ENCODE data around the gene PRKAR1B.

The PRKAR1B gene

DNA sequence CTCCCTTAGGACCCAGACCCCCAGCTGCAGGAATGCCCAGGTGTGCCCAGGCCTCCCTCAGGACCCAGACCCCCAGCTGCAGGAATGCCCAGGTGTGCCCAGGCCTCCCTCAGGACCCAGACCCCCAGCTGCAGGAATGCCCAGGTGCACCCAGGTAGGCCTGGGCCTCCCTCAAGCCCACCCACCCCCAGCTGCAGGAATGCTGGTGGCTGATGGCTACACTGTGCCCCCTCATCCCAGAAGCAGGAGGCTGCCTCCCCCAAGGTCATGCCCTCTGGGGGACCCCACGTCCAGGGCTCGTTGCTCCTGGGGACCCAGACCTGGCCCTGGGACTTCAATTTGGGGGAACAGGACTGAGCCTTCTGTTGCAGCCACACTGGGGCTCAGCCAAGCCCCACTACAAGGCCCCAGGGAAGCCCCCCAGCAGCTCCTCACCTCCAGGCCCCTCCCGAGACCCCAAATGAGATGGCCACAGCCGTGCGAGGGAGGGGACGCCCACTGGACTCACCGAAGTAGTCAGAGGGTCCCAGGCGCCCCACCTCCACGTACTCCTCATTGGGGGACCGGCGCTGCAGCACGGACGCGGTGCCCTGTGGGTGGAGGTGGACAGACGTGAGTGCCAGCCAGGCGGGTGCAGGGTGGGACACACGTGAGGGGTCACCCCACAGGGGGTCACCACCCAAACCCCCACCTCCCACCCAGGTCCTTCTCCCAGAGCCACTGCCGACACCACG, 176.0 kb downstream of the PRKAR1B start:
- H3K9me3 ChIP-seq (ENCODE audit: insufficient read depth, low read depth, low read length) = peaks cover 3% of the 10 kb centered on the region; the same call in 1 of the 2 replicates
- H3K36me3 ChIP-seq (ENCODE audit: insufficient read depth, low read length) = no peaks in the 10 kb centered on the region
- no peak for TF ChIP-seq EZH2phosphoT487 (IDR thresholded peaks at IDR 0.05; ENCODE audit: borderline replicate concordance)
- TF ChIP-seq, protein P1, sequence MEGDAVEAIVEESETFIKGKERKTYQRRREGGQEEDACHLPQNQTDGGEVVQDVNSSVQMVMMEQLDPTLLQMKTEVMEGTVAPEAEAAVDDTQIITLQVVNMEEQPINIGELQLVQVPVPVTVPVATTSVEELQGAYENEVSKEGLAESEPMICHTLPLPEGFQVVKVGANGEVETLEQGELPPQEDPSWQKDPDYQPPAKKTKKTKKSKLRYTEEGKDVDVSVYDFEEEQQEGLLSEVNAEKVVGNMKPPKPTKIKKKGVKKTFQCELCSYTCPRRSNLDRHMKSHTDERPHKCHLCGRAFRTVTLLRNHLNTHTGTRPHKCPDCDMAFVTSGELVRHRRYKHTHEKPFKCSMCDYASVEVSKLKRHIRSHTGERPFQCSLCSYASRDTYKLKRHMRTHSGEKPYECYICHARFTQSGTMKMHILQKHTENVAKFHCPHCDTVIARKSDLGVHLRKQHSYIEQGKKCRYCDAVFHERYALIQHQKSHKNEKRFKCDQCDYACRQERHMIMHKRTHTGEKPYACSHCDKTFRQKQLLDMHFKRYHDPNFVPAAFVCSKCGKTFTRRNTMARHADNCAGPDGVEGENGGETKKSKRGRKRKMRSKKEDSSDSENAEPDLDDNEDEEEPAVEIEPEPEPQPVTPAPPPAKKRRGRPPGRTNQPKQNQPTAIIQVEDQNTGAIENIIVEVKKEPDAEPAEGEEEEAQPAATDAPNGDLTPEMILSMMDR (conservative IDR thresholded peaks at IDR 0.05; ENCODE audit: low read length) = no peak
- no peaks in the 10 kb centered on the region for H3K9me2 ChIP-seq (replicated peaks; ENCODE audit: low read depth, low read length)
- no peaks in the 10 kb centered on the region for H3K27me3 ChIP-seq (ENCODE audit: insufficient read depth, low read length, poor library complexity, severe bottlenecking)
- no peak overlapping the region for H3K4me2 ChIP-seq (ENCODE audit: low read depth, low read length, poor library complexity, severe bottlenecking)
- no peak overlapping the region for H3K4me3 ChIP-seq (ENCODE audit: low read length, poor library complexity, severe bottlenecking)
- no peaks in the 10 kb centered on the region for H3K4me1 ChIP-seq (ENCODE audit: insufficient read depth, low read length, poor library complexity, severe bottlenecking)
- no peaks in the 10 kb centered on the region for H3F3A ChIP-seq (ENCODE audit: low read depth)
- H2AFZ ChIP-seq (ENCODE audit: low read length) = no peak overlapping the region
- no peaks in the 10 kb centered on the region for H4K20me1 ChIP-seq (ENCODE audit: insufficient read depth, low read length, poor library complexity, severe bottlenecking)
- H3K9ac ChIP-seq (ENCODE audit: low read depth, low read length, poor library complexity, severe bottlenecking) = no peak overlapping the region
- H3K79me2 ChIP-seq (ENCODE audit: insufficient read depth, low read length) = no peaks in the 10 kb centered on the region

DNA sequence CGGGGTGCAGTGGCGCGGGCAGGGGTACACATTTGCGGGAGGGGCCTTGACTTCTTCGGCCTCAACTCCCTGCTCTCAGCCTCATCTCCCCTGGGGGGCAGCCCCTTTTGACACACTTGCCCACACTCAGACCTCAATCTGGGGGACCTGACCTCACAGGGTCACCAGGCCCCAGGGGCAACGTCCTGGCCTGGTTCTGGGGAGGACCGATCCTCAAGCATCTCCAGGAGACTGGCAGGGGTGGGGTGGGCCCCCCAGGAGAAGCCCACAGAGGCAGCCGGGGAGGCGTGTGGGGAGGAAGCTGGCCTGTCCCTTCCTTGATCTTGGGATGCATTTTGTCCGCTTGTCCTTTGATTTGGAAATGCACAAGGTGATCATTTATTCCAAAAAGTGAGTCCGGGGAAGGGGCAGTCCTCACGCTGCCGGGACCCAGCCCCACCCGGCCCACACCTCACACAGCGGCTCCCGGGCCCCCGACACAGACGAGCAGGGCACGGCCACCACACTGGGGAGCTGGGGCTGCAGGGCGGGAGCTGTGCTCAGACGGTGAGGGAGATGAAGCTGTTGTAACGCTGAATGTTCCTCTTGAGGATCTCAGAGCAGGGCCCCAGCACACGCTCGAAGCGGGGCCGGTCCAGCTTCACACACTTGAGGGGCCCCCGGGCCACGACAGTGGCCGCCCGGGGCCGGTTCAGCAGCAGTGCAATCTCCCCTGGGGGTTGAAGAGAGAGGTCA, 177.0 kb downstream of the PRKAR1B start:
- Histone ChIP-seq H3K36me3 (ENCODE audit: insufficient read depth, low read length) (no peaks in the 10 kb centered on the region), H2AFZ (ENCODE audit: low read length) (no peak overlapping the region), H3K27me3 (ENCODE audit: insufficient read depth, low read length, poor library complexity, severe bottlenecking) (no peaks in the 10 kb centered on the region), H3K9ac (ENCODE audit: low read depth, low read length, poor library complexity, severe bottlenecking) (no peak overlapping the region), H3K4me2 (ENCODE audit: low read depth, low read length, poor library complexity, severe bottlenecking) (no peak overlapping the region), H3K79me2 (ENCODE audit: insufficient read depth, low read length) (no peaks in the 10 kb centered on the region), H3K9me3 (ENCODE audit: insufficient read depth, low read depth, low read length) (peaks cover 3% of the 10 kb centered on the region; the same call in 1 of the 2 replicates), H3F3A (ENCODE audit: low read depth) (no peaks in the 10 kb centered on the region), H4K20me1 (ENCODE audit: insufficient read depth, low read length, poor library complexity, severe bottlenecking) (no peaks in the 10 kb centered on the region), H3K4me3 (ENCODE audit: low read length, poor library complexity, severe bottlenecking) (no peak overlapping the region), H3K9me2 (replicated peaks; ENCODE audit: low read depth, low read length) (no peaks in the 10 kb centered on the region), H3K4me1 (ENCODE audit: insufficient read depth, low read length, poor library complexity, severe bottlenecking) (no peaks in the 10 kb centered on the region)
- no peak for TF ChIP-seq EZH2phosphoT487 (IDR thresholded peaks at IDR 0.05; ENCODE audit: borderline replicate concordance)
- TF ChIP-seq, protein P1 (conservative IDR thresholded peaks at IDR 0.05; ENCODE audit: low read length) = no peak

DNA sequence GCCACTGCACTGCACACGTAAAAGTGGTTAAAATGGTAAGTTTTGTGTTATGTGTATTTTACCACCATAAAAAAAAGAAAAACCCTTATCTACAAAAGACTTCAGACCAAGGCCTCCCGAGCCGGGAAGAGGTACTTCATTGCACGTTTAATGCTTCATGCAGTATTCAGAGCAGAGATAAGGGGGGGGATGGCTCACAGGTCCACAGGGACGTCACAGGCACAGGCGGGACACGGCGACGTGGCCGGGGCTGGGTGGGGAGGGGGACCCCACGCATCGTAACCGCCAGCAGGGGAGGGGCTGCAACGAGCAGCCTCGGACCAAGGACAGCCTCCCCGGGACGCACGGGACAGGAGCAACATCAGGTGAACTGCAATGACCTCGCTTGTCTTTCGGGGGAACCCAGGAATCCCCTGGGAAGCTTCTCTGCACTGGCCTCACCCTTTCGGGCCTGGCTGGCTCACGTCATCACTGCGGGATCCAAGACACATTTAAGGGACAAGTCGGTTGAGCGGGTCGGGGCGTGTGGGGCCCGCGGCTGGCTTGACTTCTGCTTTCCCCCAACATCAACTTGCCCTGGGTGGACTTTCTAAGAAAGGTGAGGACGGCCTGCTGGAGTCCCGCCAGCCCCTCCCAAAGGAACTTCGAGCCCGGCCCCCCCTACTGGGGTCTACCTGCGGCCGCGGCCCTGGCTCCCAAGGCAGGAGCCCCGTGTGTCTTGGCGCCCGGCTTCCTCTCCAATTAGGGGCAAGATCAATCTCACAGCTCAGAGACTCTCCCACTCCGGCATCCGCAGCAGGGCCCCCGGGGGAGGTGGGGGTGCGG, 177.8 kb downstream of the PRKAR1B start:
- Histone ChIP-seq H3K4me2 (ENCODE audit: low read depth, low read length, poor library complexity, severe bottlenecking) (no peak overlapping the region), H3K79me2 (ENCODE audit: insufficient read depth, low read length) (no peaks in the 10 kb centered on the region), H3K9me3 (ENCODE audit: insufficient read depth, low read depth, low read length) (no peaks in the 10 kb centered on the region; the same call in 1 of the 2 replicates), H3K4me3 (ENCODE audit: low read length, poor library complexity, severe bottlenecking) (no peak overlapping the region), H3K4me1 (ENCODE audit: insufficient read depth, low read length, poor library complexity, severe bottlenecking) (no peaks in the 10 kb centered on the region), H2AFZ (ENCODE audit: low read length) (no peak overlapping the region), H3K27me3 (ENCODE audit: insufficient read depth, low read length, poor library complexity, severe bottlenecking) (no peaks in the 10 kb centered on the region), H3F3A (ENCODE audit: low read depth) (no peaks in the 10 kb centered on the region), H4K20me1 (ENCODE audit: insufficient read depth, low read length, poor library complexity, severe bottlenecking) (no peaks in the 10 kb centered on the region), H3K9me2 (replicated peaks; ENCODE audit: low read depth, low read length) (no peaks in the 10 kb centered on the region), H3K9ac (ENCODE audit: low read depth, low read length, poor library complexity, severe bottlenecking) (no peak overlapping the region), H3K36me3 (ENCODE audit: insufficient read depth, low read length) (no peaks in the 10 kb centered on the region)
- TF ChIP-seq, protein P1 (conservative IDR thresholded peaks at IDR 0.05; ENCODE audit: low read length) = no peak
- no peak for TF ChIP-seq EZH2phosphoT487 (IDR thresholded peaks at IDR 0.05; ENCODE audit: borderline replicate concordance)

All from Loucy (cell line).